Fibroblast of villous mesenchyme (primary cell): ENCODE data around the gene TANGO2. TPM values are rescaled to one million over a fixed set of nuclear protein-coding genes. Genes with fewer than 3 reads are reported as not detected.

Experiments
- DNase-seq: peaks from one replicate; pipeline ENCODE4 v3.0.0-alpha.2; 2010; ENCODE audit warnings: low read depth
- H3K4me3 ChIP-seq: 2 replicates; pipeline ENCODE4 v1.5.1; 2011; ENCODE audit warnings: low read depth, mild to moderate bottlenecking, low read length
- CTCF ChIP-seq: IDR thresholded peaks from 2 replicates; pipeline ENCODE4 v1.5.1; 2012; ENCODE audit warnings: low read depth, mild to moderate bottlenecking, low read length; ENCODE audit not compliant: insufficient read depth
- total RNA-seq: library from RNA; depleted of rRNA; stranded (reverse); fragments of >200 nt; gene quantifications from 2 replicates; pipeline ENCODE4 v1.2.3, GENCODE V29; 2012

Gene TANGO2
- total RNA-seq, 1 donor: 30.2 TPM

DNA sequence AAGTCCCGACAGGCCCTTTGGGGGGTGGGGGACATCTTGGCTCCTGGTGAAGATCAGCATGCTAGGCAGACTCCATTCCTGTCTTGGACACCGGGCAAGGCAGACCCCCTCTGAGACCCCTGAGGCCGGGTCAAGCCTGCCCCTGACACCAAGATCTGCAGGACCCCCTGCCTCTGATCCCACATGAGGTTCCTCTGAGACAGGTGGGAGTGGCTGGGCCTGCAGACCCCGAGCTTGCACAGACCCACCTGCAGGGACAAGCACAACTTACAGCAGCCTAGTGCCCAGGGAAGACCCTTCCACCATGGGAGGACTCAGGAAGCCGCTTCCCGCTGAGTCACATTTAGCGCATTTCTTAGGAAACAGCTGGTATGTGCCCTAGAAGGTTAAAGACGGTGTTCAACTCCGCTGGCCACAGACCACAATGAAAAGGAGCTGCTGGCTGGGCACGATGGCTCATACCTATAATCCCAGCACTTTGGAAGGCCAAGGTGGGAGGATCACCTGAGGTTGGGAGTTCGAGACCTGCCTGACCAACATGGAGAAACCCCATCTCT, 19.8 kb upstream of the TANGO2 start:
- peak; percentile 70 for DNase-seq
- no peak for TF ChIP-seq CTCF
- H3K4me3 ChIP-seq: no peak overlapping the region

GRCh38 chr22:20002128-20002527, 18.8 kb upstream of the TANGO2 start:
- no peak overlapping the region for H3K4me3 ChIP-seq
- no peak for TF ChIP-seq CTCF
- DNase-seq: peak; percentile 24

GRCh38 chr22:20002636-20003035, 18.3 kb upstream of the TANGO2 start:
- DNase-seq: no peak
- no peak overlapping the region for H3K4me3 ChIP-seq
- no peak for TF ChIP-seq CTCF

DNA sequence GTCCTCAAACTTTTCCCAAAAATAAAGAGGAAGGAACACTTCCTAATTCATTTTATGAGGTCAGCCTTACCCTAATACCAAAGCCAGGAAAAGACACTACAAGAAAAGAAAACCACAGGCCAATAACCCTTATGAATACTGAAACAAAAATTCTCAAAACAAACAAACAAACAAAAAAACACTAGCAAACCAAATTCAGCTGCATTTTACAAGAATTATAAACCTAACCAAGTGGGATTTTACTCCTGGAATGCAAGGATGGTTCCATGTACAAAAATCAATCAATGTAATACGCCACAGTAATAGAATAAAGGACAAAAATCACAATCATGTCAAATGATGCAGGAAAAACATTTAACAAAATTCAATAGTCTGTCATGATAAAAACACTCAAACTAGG, 17.6 kb upstream of the TANGO2 start:
- no peak overlapping the region for H3K4me3 ChIP-seq
- DNase-seq: no peak
- no peak for TF ChIP-seq CTCF

GRCh38 chr22:20004464-20004863, 16.4 kb upstream of the TANGO2 start:
- DNase-seq: no peak
- no peak for TF ChIP-seq CTCF
- H3K4me3 ChIP-seq: no peak overlapping the region

DNA sequence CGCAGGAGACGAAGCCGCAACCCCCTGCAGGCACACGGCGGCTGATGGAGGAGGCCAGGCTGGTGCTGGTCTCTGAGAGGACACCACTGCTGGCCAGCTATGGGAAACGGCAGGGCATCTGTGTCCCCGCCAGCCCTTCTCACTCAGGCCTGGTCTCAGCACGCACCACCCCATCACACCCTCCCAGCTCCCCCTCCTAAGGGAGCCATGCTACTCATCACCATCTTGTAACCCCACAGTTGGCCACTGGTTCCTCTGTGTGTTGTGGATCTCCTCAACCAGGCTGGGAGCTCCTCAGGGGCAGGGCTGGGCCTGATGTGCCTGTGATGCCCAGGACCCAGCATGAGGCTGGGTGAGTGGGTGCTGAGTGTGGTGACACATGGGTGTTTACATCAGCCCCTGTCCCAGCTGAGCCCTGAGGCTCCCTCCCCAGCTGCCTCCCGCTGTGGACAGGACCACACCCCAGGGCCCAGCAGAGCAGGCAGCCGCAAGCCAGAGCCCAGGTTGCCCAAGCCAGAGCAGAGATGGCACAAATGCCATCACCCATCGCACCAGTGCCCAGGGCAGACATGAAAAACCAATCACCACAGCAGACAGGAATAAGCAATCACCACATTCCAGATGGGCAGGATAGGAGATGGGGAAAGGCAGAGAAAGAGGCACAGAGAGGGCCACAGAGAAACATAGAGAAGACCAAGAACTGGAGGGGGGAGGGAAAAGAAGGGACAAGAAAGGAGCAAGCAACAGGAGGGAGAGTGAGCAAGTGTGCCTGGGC, 12.5 kb upstream of the TANGO2 start:
- H3K4me3 ChIP-seq: no peak overlapping the region
- no peak for DNase-seq
- no peak for TF ChIP-seq CTCF
